SK-N-SH (cell line): ENCODE measurements around the gene NOP16. TPM values are rescaled to one million over a fixed set of nuclear protein-coding genes. Genes with fewer than 3 reads are reported as not detected.

Source experiments
- CTCF ChIA-PET: fragments of 300-600, 350-600 bp; formaldehyde crosslinking; extraction: SDS; loops from one replicate; lab custom pipeline; 2021; lab: Yijun Ruan, JAX
- POLR2A ChIA-PET: fragments of 350-600 bp; sonication (Branson Sonifier 250); formaldehyde crosslinking; extraction: SDS; loops from one replicate; lab custom pipeline; 2020; ENCODE audit warnings: antibody characterized with exemption, inconsistent platforms; lab: Yijun Ruan, JAX
- DNase-seq: peaks from one replicate; pipeline ENCODE4 v3.0.0; 2012
- H2AFZ ChIP-seq: fragments of 200-600 bp; sonication (generic); 2 replicates; pipeline ENCODE4 v1.8.1; 2016; ENCODE audit warnings: antibody characterized with exemption, mild to moderate bottlenecking, low read depth
- H3F3A ChIP-seq: fragments of 200-600 bp; sonication (generic); replicated peaks from 2 replicates; pipeline ENCODE3; 2016; ENCODE audit warnings: antibody characterized with exemption, mild to moderate bottlenecking; ENCODE audit not compliant: insufficient read depth
- H3K27ac ChIP-seq, 2 experiments: fragments of 200-500 bp in 1 of 2; fragments of 200-600 bp in 1 of 2; sonication (Bioruptor generic) in 1 of 2; sonication (generic), shearing (Covaris generic) in 1 of 2; 2 replicates each; pipeline versions ENCODE4 v1.5.1 to v1.6.1; 2014 to 2016; ENCODE audit warnings: low read depth in 2 of 2, inconsistent platforms in 1 of 2, low read length in 1 of 2, mild to moderate bottlenecking in 1 of 2, mixed read lengths in 1 of 2
- H3K27me3 ChIP-seq: fragments of 200-600 bp; sonication (generic), shearing (Covaris generic); 2 replicates; pipeline ENCODE4 v1.6.1; 2016; ENCODE audit warnings: mixed run types; ENCODE audit not compliant: insufficient read depth
- H3K36me3 ChIP-seq, 2 experiments: fragments of 200-500 bp in 1 of 2; fragments of 200-600 bp in 1 of 2; sonication (Bioruptor generic) in 1 of 2; sonication (generic) in 1 of 2; replicated peaks in 1 of 2; 2 replicates each; pipeline versions ENCODE3 to v1.5.1; 2014 to 2016; ENCODE audit warnings: low read length in 1 of 2, mild to moderate bottlenecking in 1 of 2; ENCODE audit not compliant: insufficient read depth in 2 of 2, control insufficient read depth in 1 of 2
- H3K4me1 ChIP-seq, 2 experiments: fragments of 200-500 bp in 1 of 2; fragments of 200-600 bp in 1 of 2; sonication (Bioruptor generic) in 1 of 2; sonication (generic), shearing (Covaris generic) in 1 of 2; 2 replicates each; pipeline versions ENCODE4 v1.5.1 to v1.6.1; 2014 to 2016; ENCODE audit warnings: low read depth in 1 of 2, low read length in 1 of 2, mixed run types in 1 of 2; ENCODE audit not compliant: insufficient read depth in 2 of 2, control insufficient read depth in 1 of 2
- H3K4me2 ChIP-seq: fragments of 200-600 bp; sonication (generic), shearing (Covaris generic); 2 replicates; pipeline ENCODE4 v1.6.1; 2017; ENCODE audit warnings: mixed run types
- H3K4me3 ChIP-seq, 2 experiments: fragments of 200-500 bp in 1 of 2; fragments of 200-600 bp in 1 of 2; sonication (Bioruptor generic) in 1 of 2; sonication (generic), shearing (Covaris generic) in 1 of 2; 2 replicates each; pipeline versions ENCODE4 v1.5.1 to v1.8.1; 2014 to 2016; ENCODE audit warnings: low read depth in 2 of 2, inconsistent platforms in 1 of 2, low read length in 1 of 2, mild to moderate bottlenecking in 1 of 2, mixed read lengths in 1 of 2, moderate library complexity in 1 of 2
- H3K79me2 ChIP-seq: fragments of 200-600 bp; sonication (generic); 2 replicates; pipeline ENCODE4 v1.8.1; 2017; ENCODE audit warnings: mild to moderate bottlenecking; ENCODE audit not compliant: insufficient read depth
- H3K9ac ChIP-seq: fragments of 200-600 bp; sonication (generic); 2 replicates; pipeline ENCODE4 v1.6.1; 2017; ENCODE audit warnings: mixed run types
- H3K9me2 ChIP-seq: fragments of 200-600 bp; sonication (generic); 2 replicates; pipeline ENCODE4 v1.6.1; 2017; ENCODE audit warnings: mixed run types
- H3K9me3 ChIP-seq: fragments of 200-600 bp; sonication (generic); 2 replicates; pipeline ENCODE4 v1.6.1; 2017; ENCODE audit warnings: mixed run types, mild to moderate bottlenecking, moderate library complexity
- H4K20me1 ChIP-seq: fragments of 200-600 bp; sonication (generic); 2 replicates; pipeline ENCODE4 v1.6.1; 2017; ENCODE audit warnings: mild to moderate bottlenecking, mixed run types; ENCODE audit not compliant: insufficient read depth
- CHD2 ChIP-seq: fragments of 150-350 bp; IDR thresholded peaks from 2 replicates; pipeline ENCODE4 v1.6.1; 2018; ENCODE audit warnings: low read length; ENCODE audit not compliant: partially characterized antibody
- ELF1 ChIP-seq: IDR thresholded peaks from 2 replicates; pipeline ENCODE4 v1.4.0; 2012
- FOSL2 ChIP-seq: IDR thresholded peaks from 2 replicates; pipeline ENCODE4 v1.4.0; 2012; ENCODE audit warnings: low read depth, mild to moderate bottlenecking, moderate library complexity, borderline replicate concordance
- FOXJ3 ChIP-seq: sonication (generic); formaldehyde crosslinking; IDR thresholded peaks from 2 replicates; pipeline ENCODE4 v1.5.1; 2020; ENCODE audit warnings: mild to moderate bottlenecking, missing genetic modification reagents
- GABPA ChIP-seq: IDR thresholded peaks from 2 replicates; pipeline ENCODE4 v1.4.0; 2012; ENCODE audit warnings: low read depth, mild to moderate bottlenecking
- GATA2 ChIP-seq: sonication (generic); formaldehyde crosslinking; IDR thresholded peaks from 2 replicates; pipeline ENCODE4 v1.5.0; 2020; ENCODE audit warnings: mild to moderate bottlenecking, missing genetic modification reagents
- JUND ChIP-seq: IDR thresholded peaks from 2 replicates; pipeline ENCODE4 v1.4.0; 2012
- MEF2A ChIP-seq: IDR thresholded peaks from 2 replicates; pipeline ENCODE4 v1.4.0; 2012; ENCODE audit warnings: low read depth, borderline replicate concordance
- POLR2AphosphoS5 ChIP-seq: IDR thresholded peaks from 2 replicates; pipeline ENCODE4 v1.6.1; 2012; ENCODE audit warnings: low read depth, low read length
- RCOR1 ChIP-seq: fragments of 150-350 bp; IDR thresholded peaks from 2 replicates; pipeline ENCODE4 v1.6.1; 2017; ENCODE audit warnings: antibody characterized with exemption, low read length
- RFX5 ChIP-seq: IDR thresholded peaks from 2 replicates; pipeline ENCODE4 v1.6.1; 2012; ENCODE audit warnings: mild to moderate bottlenecking, improper control_type of control experiment, low read length
- SIN3A ChIP-seq: IDR thresholded peaks from 2 replicates; pipeline ENCODE4 v1.6.1; 2012; ENCODE audit warnings: low read depth, mild to moderate bottlenecking, low read length, moderate library complexity, borderline replicate concordance
- TAF1 ChIP-seq: IDR thresholded peaks from 2 replicates; pipeline ENCODE4 v1.6.1; 2012; ENCODE audit warnings: low read depth, mild to moderate bottlenecking, low read length, moderate library complexity, borderline replicate concordance
- TEAD4 ChIP-seq: IDR thresholded peaks from 2 replicates; pipeline ENCODE4 v1.4.0; 2012; ENCODE audit warnings: mild to moderate bottlenecking, borderline replicate concordance; ENCODE audit not compliant: insufficient read depth
- WGBS: methylation state at CpG from one replicate; pipeline ENCODE4 v1.1.6; 2017; ENCODE audit warnings: low lambda C conversion rate; 5-methylcytosine and 5-hydroxymethylcytosine counted together
- polyA plus RNA-seq, 3 experiments: library from polyadenylated mRNA; depleted of rRNA; stranded (reverse); fragments of >200 nt; gene quantifications; 2 replicates each; pipeline ENCODE4 v1.2.3, GENCODE V29; 2012
- TF ChIP-seq, protein P1 (sequence below): IDR thresholded peaks from 2 replicates; pipeline ENCODE4 v1.6.1; 2012; ENCODE audit warnings: mild to moderate bottlenecking, low read depth, low read length, moderate library complexity
- TF ChIP-seq, protein P2 (sequence below): IDR thresholded peaks from 2 replicates; pipeline ENCODE4 v1.4.0; 2012; ENCODE audit warnings: low read depth, borderline replicate concordance
- TF ChIP-seq, protein P3 (sequence below): fragments of 150-350 bp; IDR thresholded peaks from 2 replicates; pipeline ENCODE4 v1.6.1; 2017; ENCODE audit warnings: antibody characterized with exemption, low read length, low read depth, borderline replicate concordance

The NOP16 gene
- polyA plus RNA-seq, 1 of the 3 experiments (the other 2 are of a cell fraction), result 158 TPM

DNA sequence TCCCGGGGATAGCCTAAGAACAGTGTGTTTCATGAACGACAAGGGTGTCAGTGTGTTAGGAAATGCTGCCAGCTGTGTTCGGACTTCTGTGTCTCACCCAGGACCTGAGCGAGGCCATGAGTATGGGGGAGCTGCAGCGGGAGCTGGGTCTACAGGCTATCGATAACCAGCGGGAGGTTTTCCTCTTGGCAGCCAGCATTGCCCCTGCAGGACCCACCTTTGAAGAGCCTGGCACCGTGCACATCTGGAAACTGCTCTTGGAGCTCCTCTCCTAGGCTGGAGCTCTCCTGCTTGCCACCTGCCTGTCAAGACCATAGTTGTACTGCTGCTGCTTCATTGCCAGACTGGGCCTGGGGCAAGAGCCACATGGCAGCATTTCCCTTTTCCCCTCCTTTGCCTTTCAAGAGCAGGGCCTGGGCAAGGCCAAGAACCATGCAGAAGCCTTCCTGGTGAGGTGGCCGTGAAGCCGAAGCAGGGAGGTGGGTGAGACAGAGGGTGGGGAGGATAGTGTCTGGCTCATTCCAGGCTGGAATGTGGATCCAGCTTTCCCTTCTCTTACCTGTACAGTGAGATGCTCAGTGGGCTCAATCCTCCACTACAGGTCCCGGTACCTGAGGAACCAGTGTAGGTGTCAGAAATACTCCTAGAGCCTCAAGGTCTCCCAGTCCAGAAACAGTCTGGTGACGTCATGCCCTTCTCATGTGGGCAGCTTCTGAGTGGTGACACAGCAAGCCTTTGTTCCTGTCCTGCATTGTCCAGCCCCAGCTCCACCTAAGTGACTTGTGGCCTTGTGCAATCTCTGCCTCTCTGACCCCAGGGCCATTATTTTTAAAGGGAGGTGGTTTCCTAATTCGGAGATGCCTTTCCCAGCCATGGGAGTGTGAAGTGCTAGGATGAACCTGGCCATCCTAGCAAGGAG lies 16.5 kb downstream of the NOP16 start:
- whole genome bisulfite sequencing, result 94% methylated on average over 13 of the region's 13 CpGs
- no peak for DNase-seq
- H3K9me3 ChIP-seq, result no peaks in the 10 kb centered on the region
- H3K9ac ChIP-seq, result no peak overlapping the region
- no peak overlapping the region for H3K27ac ChIP-seq
- peaks cover 4 to 25% of the 10 kb centered on the region in 2 experiments for H3K36me3 ChIP-seq
- no peak overlapping the region for H3K4me2 ChIP-seq
- CTCF ChIA-PET, result interaction anchor here (0.9 kb wide), 1 partner anchor 642 kb away, joined by 3 read pairs; no protein-coding TSS in a partner anchor
- H3K4me1 ChIP-seq, result no peaks in the 10 kb centered on the region
- no peaks in the 10 kb centered on the region for H4K20me1 ChIP-seq
- no peak overlapping the region for H2AFZ ChIP-seq
- H3K9me2 ChIP-seq, result no peaks in the 10 kb centered on the region
- POLR2A ChIA-PET, result interaction anchor here (2.1 kb wide), 1 partner anchor 10 kb away, joined by 7 read pairs; the partner anchor contains the start of gene KIAA1191
- no peaks in the 10 kb centered on the region for H3K27me3 ChIP-seq
- no peak overlapping the region for H3K4me3 ChIP-seq
- H3K79me2 ChIP-seq, result no peaks in the 10 kb centered on the region
- no peak for TF ChIP-seq TAF1
- TF ChIP-seq, protein P1, sequence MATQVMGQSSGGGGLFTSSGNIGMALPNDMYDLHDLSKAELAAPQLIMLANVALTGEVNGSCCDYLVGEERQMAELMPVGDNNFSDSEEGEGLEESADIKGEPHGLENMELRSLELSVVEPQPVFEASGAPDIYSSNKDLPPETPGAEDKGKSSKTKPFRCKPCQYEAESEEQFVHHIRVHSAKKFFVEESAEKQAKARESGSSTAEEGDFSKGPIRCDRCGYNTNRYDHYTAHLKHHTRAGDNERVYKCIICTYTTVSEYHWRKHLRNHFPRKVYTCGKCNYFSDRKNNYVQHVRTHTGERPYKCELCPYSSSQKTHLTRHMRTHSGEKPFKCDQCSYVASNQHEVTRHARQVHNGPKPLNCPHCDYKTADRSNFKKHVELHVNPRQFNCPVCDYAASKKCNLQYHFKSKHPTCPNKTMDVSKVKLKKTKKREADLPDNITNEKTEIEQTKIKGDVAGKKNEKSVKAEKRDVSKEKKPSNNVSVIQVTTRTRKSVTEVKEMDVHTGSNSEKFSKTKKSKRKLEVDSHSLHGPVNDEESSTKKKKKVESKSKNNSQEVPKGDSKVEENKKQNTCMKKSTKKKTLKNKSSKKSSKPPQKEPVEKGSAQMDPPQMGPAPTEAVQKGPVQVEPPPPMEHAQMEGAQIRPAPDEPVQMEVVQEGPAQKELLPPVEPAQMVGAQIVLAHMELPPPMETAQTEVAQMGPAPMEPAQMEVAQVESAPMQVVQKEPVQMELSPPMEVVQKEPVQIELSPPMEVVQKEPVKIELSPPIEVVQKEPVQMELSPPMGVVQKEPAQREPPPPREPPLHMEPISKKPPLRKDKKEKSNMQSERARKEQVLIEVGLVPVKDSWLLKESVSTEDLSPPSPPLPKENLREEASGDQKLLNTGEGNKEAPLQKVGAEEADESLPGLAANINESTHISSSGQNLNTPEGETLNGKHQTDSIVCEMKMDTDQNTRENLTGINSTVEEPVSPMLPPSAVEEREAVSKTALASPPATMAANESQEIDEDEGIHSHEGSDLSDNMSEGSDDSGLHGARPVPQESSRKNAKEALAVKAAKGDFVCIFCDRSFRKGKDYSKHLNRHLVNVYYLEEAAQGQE, result no peak
- TF ChIP-seq FOSL2, result no peak
- H3F3A ChIP-seq, result no peaks in the 10 kb centered on the region

DNA sequence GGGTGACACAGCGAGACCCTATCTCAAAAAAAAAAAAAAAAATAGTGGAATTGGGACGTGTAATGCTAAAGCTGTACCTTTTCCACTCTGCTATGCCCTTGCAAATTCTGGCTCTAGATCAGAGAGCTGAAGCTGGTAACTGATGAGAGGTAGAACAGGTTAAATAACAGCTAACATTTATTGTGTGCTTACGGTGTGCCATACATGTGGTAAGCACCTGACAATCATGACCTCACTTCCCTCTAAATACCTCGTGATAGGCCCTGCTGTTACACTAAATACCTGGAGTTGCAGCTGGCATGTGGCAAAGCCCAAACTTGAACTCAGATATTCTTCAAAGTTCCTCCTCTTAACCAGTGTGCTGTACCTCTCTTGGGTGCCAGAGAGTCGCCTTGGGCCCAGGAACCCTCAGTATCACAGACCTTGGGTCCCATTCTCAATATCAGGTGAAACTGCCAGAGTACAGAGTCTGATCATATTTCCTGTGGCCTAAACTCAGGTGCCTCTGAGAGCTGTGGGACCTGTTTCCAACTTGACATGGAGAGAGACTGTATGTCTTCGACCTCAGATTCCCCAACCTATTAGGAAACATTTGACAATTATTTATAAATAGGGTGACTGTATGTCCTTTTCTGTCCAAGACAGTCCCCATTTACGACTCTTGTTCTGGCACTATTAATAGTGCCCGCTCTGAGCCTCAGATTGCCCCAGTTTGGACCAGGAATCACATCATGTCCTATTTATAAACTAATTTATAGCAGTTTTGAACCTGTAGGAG lies 18.3 kb downstream of the NOP16 start:
- CTCF ChIA-PET, result no interaction called here
- POLR2A ChIA-PET, result interaction anchor here (0.6 kb wide), 1 partner anchor 9 kb away, joined by 3 read pairs; no protein-coding TSS in a partner anchor
- H3K9me2 ChIP-seq, result no peaks in the 10 kb centered on the region

More for the DNA sequence above, 18.3 kb downstream of the NOP16 start:
- Histone ChIP-seq H3K27me3 (no peaks in the 10 kb centered on the region), H2AFZ (no peak overlapping the region), H3F3A (no peaks in the 10 kb centered on the region), H3K4me1 (peaks cover 0 to 6% of the 10 kb centered on the region in 2 experiments; a peak in 1 of 4 replicates), H3K36me3 (peaks cover 4 to 25% of the 10 kb centered on the region in 2 experiments), H3K4me3 (no peak overlapping the region), H4K20me1 (no peaks in the 10 kb centered on the region), H3K9ac (no peak overlapping the region), H3K4me2 (no peak overlapping the region), H3K27ac (no peak overlapping the region), H3K9me3 (no peaks in the 10 kb centered on the region), H3K79me2 (no peaks in the 10 kb centered on the region)
- 86% methylated on average over 8 of the region's 8 CpGs for WGBS
- no peak for TF ChIP-seq ELF1
- no peak for TF ChIP-seq TEAD4
- no peak for TF ChIP-seq SIN3A
- TF ChIP-seq GABPA, result no peak
- TF ChIP-seq, protein P2, sequence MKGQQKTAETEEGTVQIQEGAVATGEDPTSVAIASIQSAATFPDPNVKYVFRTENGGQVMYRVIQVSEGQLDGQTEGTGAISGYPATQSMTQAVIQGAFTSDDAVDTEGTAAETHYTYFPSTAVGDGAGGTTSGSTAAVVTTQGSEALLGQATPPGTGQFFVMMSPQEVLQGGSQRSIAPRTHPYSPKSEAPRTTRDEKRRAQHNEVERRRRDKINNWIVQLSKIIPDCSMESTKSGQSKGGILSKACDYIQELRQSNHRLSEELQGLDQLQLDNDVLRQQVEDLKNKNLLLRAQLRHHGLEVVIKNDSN, result no peak
- no peak for TF ChIP-seq JUND
- TF ChIP-seq POLR2AphosphoS5, result no peak
- TF ChIP-seq GATA2, result no peak
- no peak for TF ChIP-seq MEF2A
- TF ChIP-seq CHD2, result no peak
- TF ChIP-seq RCOR1, result no peak
- TF ChIP-seq RFX5, result no peak
- TF ChIP-seq, protein P3, sequence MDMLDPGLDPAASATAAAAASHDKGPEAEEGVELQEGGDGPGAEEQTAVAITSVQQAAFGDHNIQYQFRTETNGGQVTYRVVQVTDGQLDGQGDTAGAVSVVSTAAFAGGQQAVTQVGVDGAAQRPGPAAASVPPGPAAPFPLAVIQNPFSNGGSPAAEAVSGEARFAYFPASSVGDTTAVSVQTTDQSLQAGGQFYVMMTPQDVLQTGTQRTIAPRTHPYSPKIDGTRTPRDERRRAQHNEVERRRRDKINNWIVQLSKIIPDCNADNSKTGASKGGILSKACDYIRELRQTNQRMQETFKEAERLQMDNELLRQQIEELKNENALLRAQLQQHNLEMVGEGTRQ, result no peak
- no peak for TF ChIP-seq FOXJ3 (CRISPR knock-in tag)
- no peak for DNase-seq
